ENCODE data around the gene MSRB2.
"Not testable (repeated sequence)": the region's sequence is repeated elsewhere in the genome, so short reads cannot be mapped to it uniquely, and the experiment has no call there.

The MSRB2 gene

GRCh38 chr10:23095404-23095965, at the start of gene MSRB2:
Gene MSRB2, plus strand, starts transcription at chr10:23095579. Its CDS starts 30 bp downstream, at chr10:23095609.
- peak; percentile 55 for DNase-seq (ENCODE audit: low read depth)

GRCh38 chr10:23046027-23046426, 49.4 kb upstream of the MSRB2 start:
- DNase-seq (ENCODE audit: low read depth): no peak

- no peak for DNase-seq (ENCODE audit: low read depth)
Observed at GRCh38 chr10:23047201-23048050, 48.0 kb upstream of the MSRB2 start.

- no peak for DNase-seq (ENCODE audit: low read depth)
Observed at GRCh38 chr10:23048191-23048590, 47.2 kb upstream of the MSRB2 start.

GRCh38 chr10:23051278-23051677, 44.1 kb upstream of the MSRB2 start:
- DNase-seq (ENCODE audit: low read depth): no peak

- DNase-seq (ENCODE audit: low read depth): no peak
Observed at GRCh38 chr10:23051855-23052331, 43.5 kb upstream of the MSRB2 start.

- no peak for DNase-seq (ENCODE audit: low read depth)
Observed at GRCh38 chr10:23053036-23053435, 42.3 kb upstream of the MSRB2 start.

GRCh38 chr10:23055424-23056185, 39.8 kb upstream of the MSRB2 start:
- no peak for DNase-seq (ENCODE audit: low read depth)

GRCh38 chr10:23056186-23056579, 39.2 kb upstream of the MSRB2 start:
- DNase-seq (ENCODE audit: low read depth): no peak

GRCh38 chr10:23058366-23058765, 37.0 kb upstream of the MSRB2 start:
- DNase-seq (ENCODE audit: low read depth): no peak

- no peak for DNase-seq (ENCODE audit: low read depth)
Observed at GRCh38 chr10:23060918-23061317, 34.5 kb upstream of the MSRB2 start.

GRCh38 chr10:23063045-23063972, 32.1 kb upstream of the MSRB2 start:
- no peak for DNase-seq (ENCODE audit: low read depth)

- DNase-seq (ENCODE audit: low read depth): no peak
Observed at GRCh38 chr10:23063973-23064812, 31.2 kb upstream of the MSRB2 start.

- not testable (repeated sequence) for DNase-seq (ENCODE audit: low read depth)
Observed at GRCh38 chr10:23064813-23065114, 30.6 kb upstream of the MSRB2 start.

- DNase-seq (ENCODE audit: low read depth): no peak
Observed at GRCh38 chr10:23065181-23065948, 30.0 kb upstream of the MSRB2 start.

GRCh38 chr10:23067337-23067736, 28.0 kb upstream of the MSRB2 start:
- no peak for DNase-seq (ENCODE audit: low read depth)

GRCh38 chr10:23067939-23068775, 27.2 kb upstream of the MSRB2 start:
- DNase-seq (ENCODE audit: low read depth): peak; percentile 19

GRCh38 chr10:23069019-23069815, 26.2 kb upstream of the MSRB2 start:
- DNase-seq (ENCODE audit: low read depth): no peak
